ENCODE results near the gene FNTB.

DNA sequence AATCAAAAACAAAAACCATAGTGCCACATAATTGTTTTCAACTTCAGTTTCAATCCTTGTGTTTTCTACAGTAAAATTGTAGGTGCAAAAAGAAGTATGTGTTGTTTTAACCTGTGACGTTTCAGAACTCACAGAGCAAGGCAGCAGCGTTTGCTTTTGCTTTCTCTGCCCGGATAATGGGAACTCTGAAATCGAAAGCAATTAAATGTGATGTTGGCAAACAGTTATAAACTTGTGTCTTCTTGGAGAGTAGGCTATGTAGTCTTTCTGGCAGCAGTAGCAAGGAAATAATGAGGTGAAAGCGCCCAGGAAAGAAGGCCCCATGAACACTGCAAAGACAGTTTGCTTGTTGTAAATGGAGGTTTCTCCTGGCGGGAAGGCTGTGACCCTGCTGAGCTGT lies 39.1 kb downstream of the FNTB start:
- TF ChIP-seq, protein P1, sequence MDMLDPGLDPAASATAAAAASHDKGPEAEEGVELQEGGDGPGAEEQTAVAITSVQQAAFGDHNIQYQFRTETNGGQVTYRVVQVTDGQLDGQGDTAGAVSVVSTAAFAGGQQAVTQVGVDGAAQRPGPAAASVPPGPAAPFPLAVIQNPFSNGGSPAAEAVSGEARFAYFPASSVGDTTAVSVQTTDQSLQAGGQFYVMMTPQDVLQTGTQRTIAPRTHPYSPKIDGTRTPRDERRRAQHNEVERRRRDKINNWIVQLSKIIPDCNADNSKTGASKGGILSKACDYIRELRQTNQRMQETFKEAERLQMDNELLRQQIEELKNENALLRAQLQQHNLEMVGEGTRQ (IDR thresholded peaks at IDR 0.05; ENCODE audit: low read length) = no peak
- TF ChIP-seq ZNF274 (IDR thresholded peaks at IDR 0.05; ENCODE audit: borderline replicate concordance, extremely low read depth, low read length) (no peak), TAF1 (IDR thresholded peaks at IDR 0.05; ENCODE audit: low read depth, low read length) (no peak), EGR1 (IDR thresholded peaks at IDR 0.05; ENCODE audit: borderline replicate concordance, low read depth, low read length) (no peak), POLR2A (IDR thresholded peaks at IDR 0.05; ENCODE audit: control extremely low read depth in 1 of 2, low read depth in 2 of 2, low read length in 2 of 2) (no peak), MAFK (IDR thresholded peaks at IDR 0.05; ENCODE audit: low read depth, low read length) (no peak), POLR2AphosphoS5 (IDR thresholded peaks at IDR 0.05; ENCODE audit: low read depth, low read length) (no peak)
- TF ChIP-seq, protein P2, sequence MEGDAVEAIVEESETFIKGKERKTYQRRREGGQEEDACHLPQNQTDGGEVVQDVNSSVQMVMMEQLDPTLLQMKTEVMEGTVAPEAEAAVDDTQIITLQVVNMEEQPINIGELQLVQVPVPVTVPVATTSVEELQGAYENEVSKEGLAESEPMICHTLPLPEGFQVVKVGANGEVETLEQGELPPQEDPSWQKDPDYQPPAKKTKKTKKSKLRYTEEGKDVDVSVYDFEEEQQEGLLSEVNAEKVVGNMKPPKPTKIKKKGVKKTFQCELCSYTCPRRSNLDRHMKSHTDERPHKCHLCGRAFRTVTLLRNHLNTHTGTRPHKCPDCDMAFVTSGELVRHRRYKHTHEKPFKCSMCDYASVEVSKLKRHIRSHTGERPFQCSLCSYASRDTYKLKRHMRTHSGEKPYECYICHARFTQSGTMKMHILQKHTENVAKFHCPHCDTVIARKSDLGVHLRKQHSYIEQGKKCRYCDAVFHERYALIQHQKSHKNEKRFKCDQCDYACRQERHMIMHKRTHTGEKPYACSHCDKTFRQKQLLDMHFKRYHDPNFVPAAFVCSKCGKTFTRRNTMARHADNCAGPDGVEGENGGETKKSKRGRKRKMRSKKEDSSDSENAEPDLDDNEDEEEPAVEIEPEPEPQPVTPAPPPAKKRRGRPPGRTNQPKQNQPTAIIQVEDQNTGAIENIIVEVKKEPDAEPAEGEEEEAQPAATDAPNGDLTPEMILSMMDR (IDR thresholded peaks at IDR 0.05; ENCODE audit: control extremely low read depth in 1 of 3, insufficient read depth in 1 of 3, low read depth in 1 of 3, low read length in 3 of 3) = no peak
